Fibroblast of skin of right biceps (primary cell): Measurements from ENCODE around the gene IDNK.
"Not testable (repeated sequence)": the region's sequence is repeated elsewhere in the genome, so short reads cannot be mapped to it uniquely, and the experiment has no call there.

Experiments
- DNase-seq: peaks from one replicate; pipeline ENCODE4 v3.0.0-alpha.2; 2013

The IDNK gene

DNA sequence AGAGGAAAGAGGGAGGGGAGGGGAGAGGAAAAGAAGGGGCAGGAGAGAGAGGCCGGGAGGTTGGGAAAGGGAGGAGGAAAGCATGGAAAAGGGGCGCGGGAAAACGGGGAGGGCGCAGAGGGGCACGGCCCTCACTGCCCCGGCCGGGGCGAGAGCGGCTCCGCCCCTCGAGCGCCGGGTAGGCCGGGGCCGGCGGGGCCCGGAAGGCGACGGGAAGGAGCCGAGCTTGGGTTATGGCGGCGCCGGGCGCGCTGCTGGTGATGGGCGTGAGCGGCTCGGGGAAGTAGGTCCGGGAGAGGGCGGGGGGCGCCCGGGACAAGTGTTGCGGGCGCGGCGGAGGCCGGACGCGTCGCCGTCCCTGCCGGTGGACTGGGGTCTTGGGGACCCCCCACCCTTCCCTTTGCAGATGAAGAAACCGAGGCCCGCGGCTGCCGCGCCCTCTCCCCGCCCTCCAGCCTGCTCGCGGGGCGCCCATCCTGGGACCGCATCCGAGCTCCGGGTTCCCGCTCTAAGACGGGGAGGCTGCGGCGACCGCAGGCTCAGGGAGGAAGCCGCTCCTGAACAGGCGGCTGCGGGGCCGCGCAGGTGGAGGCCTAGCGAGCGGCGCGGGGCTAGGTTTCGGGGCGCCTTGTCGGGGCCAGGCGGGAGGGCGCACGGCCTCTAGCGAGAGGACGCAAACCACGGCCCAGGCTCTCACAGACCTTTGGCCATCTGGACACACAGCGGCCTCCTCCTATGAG is at the start of gene IDNK:
TSS of gene IDNK (plus strand) at position 205 of the 740 bp plus-strand sequence. CDS start at position 234, 29 bp downstream.
- DNase-seq: peak; percentile 58

DNA sequence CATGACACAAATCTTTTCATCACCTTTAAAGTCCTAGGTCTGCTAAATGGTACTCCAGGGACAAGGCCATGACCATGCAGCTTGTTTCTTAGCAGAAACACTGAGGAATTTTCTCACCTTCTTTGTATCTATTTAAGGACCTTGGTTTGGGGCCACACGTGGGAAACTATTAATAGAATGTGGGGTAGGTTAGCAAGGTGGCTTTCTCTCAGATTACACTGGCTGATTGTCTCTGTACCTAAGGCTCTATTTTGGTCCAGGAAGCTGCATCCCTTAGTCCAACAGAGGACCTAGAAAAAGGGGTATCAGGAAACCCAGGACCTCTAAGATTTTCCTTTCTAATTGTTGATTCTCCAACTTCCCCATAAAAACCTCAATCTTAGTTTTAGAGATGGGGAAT is 48.5 kb upstream of the IDNK start:
- no peak for DNase-seq

- DNase-seq: peak; percentile 50
Observed at GRCh38 chr9:83582029-83582428, 40.9 kb upstream of the IDNK start.

DNA sequence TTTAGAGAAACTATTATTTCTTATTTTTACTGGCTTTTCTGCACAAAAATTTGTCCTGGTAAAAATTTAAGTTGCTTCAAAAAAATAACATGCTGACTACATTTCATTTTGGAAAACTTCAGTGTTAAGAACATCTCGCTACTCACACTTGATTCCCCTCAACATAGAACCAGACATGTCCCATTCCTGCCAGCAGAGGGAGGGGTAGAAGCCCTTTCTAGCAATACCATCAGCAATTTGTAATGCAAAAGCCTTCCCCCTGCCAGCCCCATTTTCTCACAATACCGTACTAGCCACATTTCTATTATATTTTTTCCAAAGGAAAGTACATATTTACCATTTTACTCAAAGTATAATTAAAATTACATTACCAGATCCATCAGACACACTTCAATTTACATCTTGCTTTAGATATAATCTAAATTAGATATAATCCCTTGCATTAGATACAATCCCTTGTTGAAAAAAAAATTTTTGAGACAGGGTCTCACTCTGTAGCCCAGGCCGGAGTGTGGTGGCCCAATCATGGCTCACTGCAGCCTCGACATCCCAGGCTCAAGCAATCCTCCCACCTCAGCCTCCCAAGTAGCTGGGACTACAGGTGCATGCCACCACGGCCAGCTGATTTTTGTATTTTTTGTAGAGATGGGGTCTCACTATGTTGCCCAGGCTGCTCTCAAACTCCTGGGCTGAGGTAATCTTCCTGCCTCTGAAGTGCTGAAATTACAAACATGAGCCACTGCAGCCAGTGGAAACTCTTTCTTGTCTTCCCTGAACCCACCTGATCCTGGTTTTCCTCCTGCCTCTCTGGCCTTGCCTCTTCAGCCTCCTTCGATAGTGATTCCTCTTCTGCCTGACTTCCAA is 39.6 kb upstream of the IDNK start:
- DNase-seq: peak; percentile 64

DNA sequence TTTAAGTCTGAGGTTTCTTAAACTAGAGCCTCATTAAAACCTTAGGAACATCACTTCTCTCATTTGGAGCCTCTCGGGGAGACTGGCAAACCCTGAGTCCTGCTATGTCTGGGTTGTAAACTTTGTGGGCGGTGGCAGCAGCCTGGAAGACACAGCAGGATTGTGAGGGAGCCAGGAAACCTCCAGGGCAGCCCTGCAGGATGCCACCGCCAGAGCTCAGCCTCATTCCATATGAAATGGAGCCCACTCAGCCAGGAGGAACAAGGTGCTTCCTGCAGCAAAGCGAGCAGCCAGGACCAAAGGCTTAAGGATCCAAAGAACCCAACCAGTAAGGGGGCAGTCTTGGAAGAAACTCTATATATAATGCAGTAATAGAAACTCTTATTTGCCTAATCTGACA is 37.9 kb upstream of the IDNK start:
- no peak for DNase-seq

DNA sequence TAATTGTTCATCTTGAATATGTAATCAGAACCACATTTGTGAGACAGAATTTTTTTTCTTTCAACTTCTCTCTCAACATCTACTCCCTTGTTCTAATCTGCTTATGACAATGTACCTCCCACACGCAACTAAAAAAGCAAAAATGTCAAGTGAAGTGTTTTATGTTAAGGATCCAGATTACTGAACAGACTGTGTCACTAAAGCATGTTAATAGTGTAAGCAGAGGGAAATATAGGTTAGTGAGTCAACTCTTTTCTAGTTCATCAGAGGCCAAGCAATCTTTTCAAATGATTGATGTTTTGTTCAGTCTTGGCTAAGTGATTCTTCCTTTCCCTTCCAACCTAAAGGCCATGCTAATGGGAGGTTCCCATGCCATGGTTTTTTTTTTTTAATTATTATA is 34.7 kb upstream of the IDNK start:
- peak; percentile 31 for DNase-seq

- DNase-seq: peak; percentile 40
Observed at GRCh38 chr9:83596899-83597504, 25.9 kb upstream of the IDNK start.

DNA sequence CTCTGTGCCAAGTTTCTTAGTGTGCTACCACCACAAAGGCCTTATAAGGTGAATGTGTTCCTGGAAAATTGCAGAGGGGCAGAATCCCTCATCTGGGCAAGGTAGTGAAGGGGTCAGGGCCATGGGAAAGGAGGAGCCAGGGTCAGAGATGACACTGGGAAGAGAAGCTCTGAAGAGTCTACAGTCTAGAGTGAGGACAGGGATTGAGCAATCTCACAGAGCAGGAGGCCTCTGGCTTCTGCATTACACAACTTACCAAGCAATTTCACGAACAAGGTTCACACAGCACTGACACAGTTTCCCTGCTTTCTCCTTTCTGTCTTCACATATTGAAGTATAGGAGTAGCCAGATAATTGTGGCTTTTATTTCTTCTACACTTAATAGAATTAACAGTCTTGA is 24.5 kb upstream of the IDNK start:
- peak; percentile 9 for DNase-seq

- DNase-seq: peak; percentile 48
Observed at GRCh38 chr9:83599071-83599470, 23.9 kb upstream of the IDNK start.

DNA sequence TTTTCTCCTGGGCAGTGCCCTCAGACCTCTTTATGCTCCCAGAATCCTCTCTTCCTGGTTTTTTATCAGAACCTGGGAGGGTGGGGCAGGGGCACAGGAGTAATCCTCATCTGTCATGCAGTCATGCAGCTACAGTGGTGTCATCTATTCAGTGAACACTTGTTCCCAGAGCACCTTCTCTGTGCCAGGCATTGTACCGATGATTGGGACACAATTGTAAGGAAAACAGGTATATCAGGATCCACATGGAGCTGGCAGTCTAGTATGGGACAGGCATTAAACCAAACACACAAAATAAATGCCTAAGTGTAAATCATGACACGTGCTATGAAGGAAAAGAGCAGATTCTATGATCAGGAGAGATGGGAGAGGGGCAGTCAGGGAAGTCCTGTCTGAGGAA is 21.5 kb upstream of the IDNK start:
- no peak for DNase-seq

DNA sequence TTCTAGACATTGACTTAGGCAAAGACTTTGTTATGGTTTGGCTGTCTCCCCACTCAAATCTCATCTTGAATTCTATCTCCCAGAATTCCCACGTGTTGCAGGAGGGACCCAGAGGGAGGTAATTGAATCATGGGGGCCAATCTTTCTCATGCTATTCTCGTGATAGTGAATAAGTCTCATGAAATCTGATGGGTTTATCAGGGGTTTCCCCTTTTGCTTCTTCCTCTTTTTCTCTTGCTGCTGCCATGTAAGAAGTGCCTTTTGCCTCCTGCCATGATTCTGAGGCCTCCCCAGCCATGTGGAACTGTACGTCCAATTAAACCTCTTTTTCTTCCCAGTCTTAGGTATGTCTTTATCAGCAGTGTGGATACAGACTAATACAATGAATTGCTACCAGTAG is 15.3 kb upstream of the IDNK start:
- DNase-seq: not testable (repeated sequence)

- DNase-seq: not testable (repeated sequence)
Observed at GRCh38 chr9:83613298-83613697, 9.6 kb upstream of the IDNK start.

DNA sequence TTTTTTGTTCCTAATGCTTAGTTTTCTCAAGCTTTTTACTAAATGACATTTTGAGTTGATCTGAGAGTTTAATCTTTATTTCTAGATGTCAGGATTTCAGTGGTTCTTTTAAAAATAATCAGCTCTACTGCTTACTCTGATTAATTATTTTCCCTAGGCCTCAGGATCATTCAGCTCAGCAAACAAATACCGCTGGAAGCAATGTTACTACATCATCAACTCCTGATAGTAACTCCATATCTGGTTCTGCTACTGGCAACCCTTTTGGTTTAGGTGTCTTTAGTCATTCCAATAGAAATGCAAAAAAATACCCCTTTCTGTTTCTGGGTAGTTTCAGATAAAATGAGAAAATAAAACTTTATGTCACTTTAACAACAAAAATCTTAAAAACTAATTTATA is 5.6 kb upstream of the IDNK start:
- no peak for DNase-seq

DNA sequence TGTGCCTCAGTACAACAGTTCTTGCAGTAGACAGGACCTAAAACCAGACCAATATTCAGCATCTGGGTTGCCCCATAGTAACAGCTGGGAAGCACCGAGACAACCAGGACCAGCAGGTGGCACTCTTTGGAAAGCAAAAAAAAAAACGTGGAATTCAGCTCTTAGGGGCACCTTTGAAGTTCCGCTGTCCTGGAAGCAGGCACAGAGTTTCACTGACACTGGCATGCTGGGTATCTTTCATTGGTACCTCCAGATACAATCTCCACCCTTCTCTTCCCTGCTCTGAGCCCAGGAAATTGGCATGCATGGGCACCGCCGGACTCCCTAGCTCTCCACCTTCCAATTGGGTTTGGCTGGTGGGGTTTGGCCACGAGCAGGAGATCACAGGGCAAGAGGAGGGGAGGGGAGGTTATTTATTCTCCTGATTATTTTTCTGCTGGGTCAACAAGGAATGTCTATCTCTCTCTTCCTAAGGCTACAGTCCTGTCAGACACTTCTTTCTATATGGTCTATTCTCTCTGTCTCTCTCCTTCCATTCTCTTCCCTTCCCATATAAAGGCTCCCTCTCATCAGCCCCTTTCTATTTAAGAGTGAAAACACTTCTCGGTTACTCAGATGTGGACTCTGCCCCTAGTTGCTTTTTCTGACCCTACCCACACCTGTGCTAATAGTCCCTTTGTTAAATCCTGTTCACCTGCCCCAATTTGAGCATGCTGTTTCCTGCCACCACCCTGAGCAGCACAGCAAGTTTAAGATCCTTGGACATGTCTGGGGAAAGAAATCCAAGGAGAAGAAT is 1.9 kb upstream of the IDNK start:
- DNase-seq: peak; percentile 40

DNA sequence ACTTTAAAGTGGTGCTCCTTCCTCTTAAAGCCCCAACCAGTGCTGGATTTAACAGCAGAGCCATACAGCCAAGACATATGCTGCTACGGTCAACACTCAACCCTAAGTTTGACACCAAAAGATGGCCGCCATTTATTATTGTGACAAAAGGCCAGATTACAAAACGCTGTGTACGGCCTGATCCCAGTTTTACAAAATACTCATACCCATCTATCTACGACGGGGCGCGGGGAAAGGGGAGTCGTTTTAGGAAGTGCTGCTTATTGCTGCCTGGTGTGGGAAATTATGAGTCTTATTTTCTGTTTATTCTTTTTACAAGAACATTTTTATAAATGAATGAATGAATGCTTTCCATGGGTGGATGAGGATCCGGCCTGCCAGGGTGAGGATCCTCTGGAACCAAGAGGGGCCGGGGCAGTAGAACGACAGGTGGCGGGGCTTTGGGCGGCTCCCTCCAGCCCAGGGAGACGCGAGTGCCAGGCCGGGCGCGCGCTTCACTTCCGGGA is 457 bp upstream of the IDNK start:
- DNase-seq: no peak

DNA sequence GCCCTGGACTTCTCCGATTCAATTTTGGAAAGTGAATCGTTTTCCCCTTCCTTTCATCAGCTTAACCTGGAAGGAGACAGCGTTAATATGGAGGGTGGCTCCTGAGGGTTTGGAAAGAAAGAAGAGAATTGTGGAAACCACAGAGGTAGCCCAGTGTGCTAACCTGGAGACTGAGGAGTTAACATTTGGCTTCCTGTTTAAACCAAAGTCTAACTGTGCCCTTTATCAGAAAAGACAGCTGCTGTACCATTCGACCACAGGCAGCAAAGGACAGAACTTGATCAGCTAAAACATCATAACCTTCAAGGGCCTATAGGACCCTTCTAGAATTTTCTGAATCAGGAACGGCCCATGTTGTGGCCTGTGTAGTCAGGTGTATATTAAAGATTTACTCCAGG is 735 bp downstream of the IDNK start:
- DNase-seq: no peak

GRCh38 chr9:83625178-83625577 is 2.2 kb downstream of the IDNK start:
- no peak for DNase-seq

- DNase-seq: no peak
Observed at GRCh38 chr9:83628540-83628939, 5.6 kb downstream of the IDNK start.

- no peak for DNase-seq
Observed at GRCh38 chr9:83629433-83630104, 6.6 kb downstream of the IDNK start.

- DNase-seq: no peak
Observed at GRCh38 chr9:83630938-83631457, 8.1 kb downstream of the IDNK start.

DNA sequence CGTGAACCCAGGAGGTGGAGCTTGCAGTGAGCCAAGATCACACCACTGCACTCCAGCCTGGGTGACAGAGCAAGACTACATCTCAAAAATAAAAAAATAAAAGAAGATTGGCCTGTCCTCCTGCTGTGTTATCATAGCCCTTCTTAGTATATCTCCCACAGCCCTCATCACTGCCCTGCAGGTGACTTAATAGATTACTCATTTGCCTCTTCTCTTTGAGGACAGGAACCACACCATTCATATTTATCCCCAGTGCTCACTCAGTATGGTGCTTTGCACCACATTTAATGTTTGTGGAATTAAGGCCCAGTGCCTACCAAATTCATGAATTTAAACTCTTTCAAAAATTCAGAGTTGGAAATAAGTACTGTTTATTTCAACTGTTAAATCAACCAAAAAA is 10.3 kb downstream of the IDNK start:
- no peak for DNase-seq

- no peak for DNase-seq
Observed at GRCh38 chr9:83633676-83634075, 10.7 kb downstream of the IDNK start.
